ENCODE results near the gene SUGCT.

Gene SUGCT

GRCh38 chr7:40753455-40753854 is 618.6 kb downstream of the SUGCT start:
- no peak for DNase-seq

DNA sequence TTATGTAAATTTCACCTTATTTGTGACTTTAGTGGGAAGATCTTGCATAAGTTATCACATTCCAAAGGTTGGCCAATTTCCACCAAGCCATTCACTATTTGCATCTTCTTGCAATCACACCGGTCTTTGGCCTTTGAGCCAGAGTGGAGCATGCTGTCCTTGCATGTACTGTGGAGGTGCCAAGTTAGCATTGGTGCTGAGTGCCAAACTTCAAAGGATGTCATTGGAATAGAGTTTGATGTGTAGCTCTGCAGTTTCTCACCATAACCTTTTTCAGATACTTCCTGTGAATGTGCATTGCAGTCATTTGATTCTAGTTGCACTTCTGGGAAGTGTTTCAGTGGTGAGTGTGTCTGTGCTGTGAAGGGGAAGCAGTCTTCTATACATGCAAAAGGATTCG is 620.6 kb downstream of the SUGCT start:
- DNase-seq: no peak

GRCh38 chr7:40757109-40757508 is 622.3 kb downstream of the SUGCT start:
- no peak for DNase-seq

GRCh38 chr7:40758590-40758989 is 623.8 kb downstream of the SUGCT start:
- no peak for DNase-seq

- DNase-seq: no peak
Measured at GRCh38 chr7:40760293-40760964, 625.6 kb downstream of the SUGCT start.

GRCh38 chr7:40760987-40761386 is 626.2 kb downstream of the SUGCT start:
- DNase-seq: no peak

GRCh38 chr7:40761762-40762560 is 627.2 kb downstream of the SUGCT start:
- DNase-seq: no peak

GRCh38 chr7:40763319-40764287 is 628.8 kb downstream of the SUGCT start:
- DNase-seq: no peak

DNA sequence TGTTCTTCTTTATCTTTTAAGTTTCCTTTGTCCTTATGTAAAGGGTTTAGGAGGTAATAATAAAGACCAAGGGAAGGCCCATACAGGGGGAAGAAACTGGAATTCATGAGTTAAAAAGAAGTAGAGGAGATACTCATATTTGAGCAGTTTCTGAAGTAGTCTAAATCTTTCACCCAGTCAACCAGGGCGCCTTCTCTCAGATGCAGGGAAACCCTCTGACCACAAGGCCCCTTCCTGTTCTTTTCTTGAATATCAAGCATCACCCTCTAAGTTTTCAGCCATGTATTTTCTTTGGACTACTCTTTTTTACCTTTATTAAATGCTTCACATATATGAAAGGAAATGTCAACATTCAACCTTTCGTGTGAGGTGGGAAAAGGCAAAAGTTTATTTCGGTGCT is 630.8 kb downstream of the SUGCT start:
- no peak for DNase-seq

- DNase-seq: no peak
Measured at GRCh38 chr7:40772096-40772495, 637.3 kb downstream of the SUGCT start.

DNA sequence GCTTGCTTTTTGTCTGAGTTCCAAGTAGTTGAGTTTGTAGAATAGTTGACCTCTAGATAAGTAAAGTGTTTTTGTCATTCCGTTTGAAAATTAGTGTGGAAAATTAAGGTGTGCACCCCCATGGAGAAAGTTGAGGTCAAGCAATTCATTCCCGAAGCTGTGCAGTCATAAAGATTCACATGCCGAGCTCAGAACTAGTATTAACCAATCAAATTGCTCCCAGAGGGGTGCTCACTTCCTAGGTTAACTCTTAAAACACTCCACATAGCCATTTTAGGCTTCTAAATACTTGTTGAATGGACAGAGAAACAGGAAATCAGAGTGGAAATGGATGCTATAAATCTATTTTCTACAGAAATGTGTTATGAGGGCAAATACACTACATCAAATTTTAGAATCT is 638.9 kb downstream of the SUGCT start:
- DNase-seq: no peak

GRCh38 chr7:40775877-40776276 is 641.1 kb downstream of the SUGCT start:
- no peak for DNase-seq

DNA sequence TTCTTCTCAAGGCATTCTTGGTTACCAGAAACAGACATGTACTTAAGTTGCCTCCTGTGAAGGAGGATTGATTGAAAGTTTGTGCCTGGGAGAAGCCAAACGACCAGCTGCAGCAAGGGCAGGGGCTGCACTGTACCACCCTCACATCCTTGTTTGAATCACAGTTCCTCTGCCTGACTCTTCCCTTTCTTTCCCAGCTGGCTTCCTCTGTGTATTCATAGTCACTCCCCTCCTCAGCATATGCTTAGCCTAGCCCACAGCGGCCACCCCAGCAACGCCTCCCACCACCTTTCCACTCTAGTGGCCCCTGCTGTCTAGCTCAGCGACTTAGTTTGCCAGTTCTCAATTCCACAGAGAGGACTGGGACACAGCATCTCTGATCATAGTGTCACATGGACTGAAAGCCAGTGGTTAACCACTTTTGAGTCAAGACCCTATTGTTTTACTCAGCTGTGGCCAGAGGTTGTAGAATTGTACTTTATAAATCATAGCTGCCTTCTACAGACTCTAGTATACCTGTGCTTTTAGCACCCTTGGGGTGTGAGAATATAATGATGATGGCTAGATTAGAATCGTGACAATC is 643.0 kb downstream of the SUGCT start:
- DNase-seq: no peak

GRCh38 chr7:40780460-40780859 is 645.7 kb downstream of the SUGCT start:
- DNase-seq: no peak

DNA sequence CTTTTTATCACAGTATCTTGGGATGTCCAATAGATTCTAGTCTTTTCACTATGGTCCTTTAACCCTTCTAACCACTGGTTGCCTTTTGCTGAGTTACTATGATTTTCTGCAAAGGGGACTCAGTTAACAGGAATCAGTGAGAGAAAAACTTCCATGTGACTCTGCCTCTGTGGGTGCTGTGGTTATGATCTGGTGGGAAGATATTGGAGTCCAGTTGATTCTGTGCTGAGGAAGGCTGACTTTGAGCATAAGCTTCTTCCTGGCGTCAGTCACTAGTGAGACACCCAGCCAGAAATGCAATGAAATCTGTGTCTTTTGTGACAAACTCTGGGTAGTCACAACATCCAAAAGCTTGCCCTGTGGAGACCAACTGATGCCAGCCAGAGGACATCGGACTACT is 648.0 kb downstream of the SUGCT start:
- DNase-seq: no peak

GRCh38 chr7:40784176-40784575 is 649.4 kb downstream of the SUGCT start:
- DNase-seq: no peak

GRCh38 chr7:40786909-40787308 is 652.1 kb downstream of the SUGCT start:
- DNase-seq: no peak

- DNase-seq: no peak
Measured at GRCh38 chr7:40793132-40793531, 658.3 kb downstream of the SUGCT start.

DNA sequence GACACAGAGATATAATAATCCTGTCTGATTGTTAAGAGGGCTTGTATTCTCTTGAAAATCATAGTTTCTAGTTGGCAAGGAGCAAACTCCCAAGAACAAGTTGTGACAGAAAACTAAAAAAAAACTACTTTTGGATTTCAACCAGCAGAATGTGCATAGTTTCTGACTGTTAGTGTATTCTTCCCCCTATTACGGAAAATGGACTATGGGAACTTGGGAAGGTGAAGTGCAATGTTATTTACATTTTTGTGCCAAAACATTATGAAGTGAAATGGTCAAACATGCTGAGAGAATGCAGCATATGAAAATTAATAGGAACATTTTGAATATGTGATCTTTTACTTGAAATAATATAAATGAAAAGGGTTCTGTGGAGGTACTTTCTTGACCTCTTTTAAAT is 660.8 kb downstream of the SUGCT start:
- DNase-seq: no peak

- DNase-seq: no peak
Measured at GRCh38 chr7:40796723-40797122, 661.9 kb downstream of the SUGCT start.

GRCh38 chr7:40798613-40799012 is 663.8 kb downstream of the SUGCT start:
- DNase-seq: no peak

- DNase-seq: no peak
Measured at GRCh38 chr7:40799493-40800403, 664.9 kb downstream of the SUGCT start.
